Erythroblast (primary cell): ENCODE data around the gene NMNAT2.

Source experiments
- GATA1 ChIP-seq: IDR thresholded peaks from 2 replicates; pipeline ENCODE4 v1.6.1; 2011; ENCODE audit warnings: low read depth, mild to moderate bottlenecking, control low read depth, low read length, moderate library complexity
- POLR2A ChIP-seq: IDR thresholded peaks from 2 replicates; pipeline ENCODE4 v1.6.1; 2011; ENCODE audit warnings: mild to moderate bottlenecking, low read length

DNA sequence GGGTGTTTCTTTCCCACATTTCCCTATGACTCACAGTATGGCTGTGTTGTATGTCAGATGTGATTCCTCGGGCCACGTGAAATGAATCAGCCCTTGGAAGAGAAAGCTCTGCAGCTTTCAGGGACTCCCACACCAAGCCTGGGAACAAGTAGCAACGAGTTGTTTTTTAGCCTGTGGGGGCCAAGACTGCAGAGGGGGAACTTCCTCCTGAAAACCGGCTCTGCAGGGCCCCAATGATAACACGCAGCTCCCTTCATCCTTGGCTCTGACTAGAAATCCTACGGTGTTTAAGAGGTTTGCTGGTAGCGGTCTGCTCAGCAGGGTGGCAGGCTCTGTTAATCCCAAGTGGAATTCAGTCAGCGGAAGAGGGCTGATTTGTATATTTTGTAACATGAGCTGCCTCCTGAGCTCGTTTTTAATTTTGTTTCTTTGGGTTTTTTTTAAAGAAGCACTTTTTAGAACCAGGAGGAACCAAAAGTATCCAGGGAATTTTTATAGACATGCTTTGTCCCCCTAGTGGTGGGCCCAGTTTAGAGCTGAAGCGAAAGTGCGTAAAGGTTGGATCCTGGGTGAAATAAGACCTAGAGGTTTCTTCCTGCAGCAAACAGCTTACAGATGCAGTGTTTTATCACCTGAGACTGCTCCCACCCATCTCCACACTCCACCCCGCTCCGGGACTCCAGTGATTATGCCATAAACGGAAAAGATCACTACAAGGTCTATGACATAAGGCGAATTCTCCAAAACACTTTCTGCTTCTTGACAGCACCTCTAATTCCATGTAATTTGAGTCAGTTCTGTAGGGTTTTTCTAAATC, 183.3 kb downstream of the NMNAT2 start:
- TF ChIP-seq POLR2A, result no peak
- TF ChIP-seq GATA1, result no peak
